Measurements from ENCODE around the gene NF1. TPM values are rescaled to one million over a fixed set of nuclear protein-coding genes. Genes with fewer than 3 reads are reported as not detected.

The NF1 gene
- total RNA-seq, 1 donor from 2014 or later = 53.7 TPM

DNA sequence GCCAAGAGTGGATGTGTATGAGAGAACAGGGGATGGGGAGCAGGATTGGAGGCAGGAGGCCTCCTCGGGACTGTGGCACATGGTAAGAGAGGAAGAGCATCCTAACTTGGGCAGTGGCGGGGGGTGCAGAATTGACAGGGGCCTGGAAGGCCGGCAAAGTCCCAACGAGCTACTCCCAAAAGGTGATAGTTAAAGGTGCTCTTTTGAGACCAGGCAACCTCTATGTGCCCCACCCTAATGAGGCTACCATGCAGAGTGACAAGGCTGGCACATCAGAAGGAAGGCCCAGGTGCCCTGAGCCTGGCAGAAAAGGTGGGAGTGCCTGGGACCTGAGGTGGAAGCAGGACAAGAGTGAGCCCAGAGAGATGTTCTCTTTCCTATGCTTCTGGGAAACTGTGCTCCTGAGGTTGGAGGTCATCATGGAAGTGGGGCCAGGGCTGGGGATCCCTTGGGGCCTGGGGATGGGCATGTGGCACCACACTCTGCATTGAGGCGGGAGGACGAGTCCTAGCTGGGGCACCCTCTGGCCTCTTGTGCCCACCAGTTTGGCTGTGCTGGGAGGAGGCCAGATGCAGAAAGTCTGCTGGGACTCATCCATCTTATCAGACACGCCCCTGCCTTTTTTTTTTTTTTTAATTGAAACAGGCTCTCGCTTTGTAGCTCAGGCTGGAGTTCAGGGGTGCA is 302.6 kb downstream of the NF1 start:
- Mint-ChIP-seq H3K27me3 (ENCODE audit: low read depth, unreplicated experiment) (peaks cover 55% of the 10 kb centered on the region), H3K4me1 (ENCODE audit: low read depth, unreplicated experiment) (no peaks in the 10 kb centered on the region), H3K9me3 (ENCODE audit: unreplicated experiment) (no peaks in the 10 kb centered on the region), H3K27ac (ENCODE audit: unreplicated experiment) (no peak overlapping the region), H3K36me3 (ENCODE audit: low read depth, unreplicated experiment) (peaks cover 1% of the 10 kb centered on the region), H3K4me3 (ENCODE audit: unreplicated experiment) (no peak overlapping the region)
- DNase-seq (ENCODE audit: low read depth) (no peak), FAIRE-seq (no peak)
- Histone ChIP-seq H3K4me2 (ENCODE audit: low read length) (no peak overlapping the region), H3K79me2 (ENCODE audit: insufficient read depth, low read length) (no peaks in the 10 kb centered on the region), H3K9ac (ENCODE audit: low read length) (no peak overlapping the region), H3K27me3 (ENCODE audit: insufficient read depth, low read length) (peaks cover 8% of the 10 kb centered on the region), H3K27ac (ENCODE audit: low read depth, low read length) (no peak overlapping the region), H3K36me3 (ENCODE audit: insufficient read depth, low read length) (no peaks in the 10 kb centered on the region), H3K9me3 (ENCODE audit: insufficient read depth, low read depth, low read length) (no peaks in the 10 kb centered on the region), H2AFZ (ENCODE audit: low read depth, low read length) (no peak overlapping the region), H4K20me1 (ENCODE audit: insufficient read depth, low read length) (no peaks in the 10 kb centered on the region), H3K4me1 (ENCODE audit: insufficient read depth, low read length) (no peaks in the 10 kb centered on the region), H3K4me3 (ENCODE audit: insufficient read depth, low read depth, low read length) (no peak overlapping the region)
- TF ChIP-seq EZH2 (IDR thresholded peaks at IDR 0.05; ENCODE audit: insufficient read depth, low read length) = no peak
- TF ChIP-seq, protein P1, sequence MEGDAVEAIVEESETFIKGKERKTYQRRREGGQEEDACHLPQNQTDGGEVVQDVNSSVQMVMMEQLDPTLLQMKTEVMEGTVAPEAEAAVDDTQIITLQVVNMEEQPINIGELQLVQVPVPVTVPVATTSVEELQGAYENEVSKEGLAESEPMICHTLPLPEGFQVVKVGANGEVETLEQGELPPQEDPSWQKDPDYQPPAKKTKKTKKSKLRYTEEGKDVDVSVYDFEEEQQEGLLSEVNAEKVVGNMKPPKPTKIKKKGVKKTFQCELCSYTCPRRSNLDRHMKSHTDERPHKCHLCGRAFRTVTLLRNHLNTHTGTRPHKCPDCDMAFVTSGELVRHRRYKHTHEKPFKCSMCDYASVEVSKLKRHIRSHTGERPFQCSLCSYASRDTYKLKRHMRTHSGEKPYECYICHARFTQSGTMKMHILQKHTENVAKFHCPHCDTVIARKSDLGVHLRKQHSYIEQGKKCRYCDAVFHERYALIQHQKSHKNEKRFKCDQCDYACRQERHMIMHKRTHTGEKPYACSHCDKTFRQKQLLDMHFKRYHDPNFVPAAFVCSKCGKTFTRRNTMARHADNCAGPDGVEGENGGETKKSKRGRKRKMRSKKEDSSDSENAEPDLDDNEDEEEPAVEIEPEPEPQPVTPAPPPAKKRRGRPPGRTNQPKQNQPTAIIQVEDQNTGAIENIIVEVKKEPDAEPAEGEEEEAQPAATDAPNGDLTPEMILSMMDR (IDR thresholded peaks at IDR 0.05; ENCODE audit: insufficient read depth, low read depth, low read length) = no peak

DNA sequence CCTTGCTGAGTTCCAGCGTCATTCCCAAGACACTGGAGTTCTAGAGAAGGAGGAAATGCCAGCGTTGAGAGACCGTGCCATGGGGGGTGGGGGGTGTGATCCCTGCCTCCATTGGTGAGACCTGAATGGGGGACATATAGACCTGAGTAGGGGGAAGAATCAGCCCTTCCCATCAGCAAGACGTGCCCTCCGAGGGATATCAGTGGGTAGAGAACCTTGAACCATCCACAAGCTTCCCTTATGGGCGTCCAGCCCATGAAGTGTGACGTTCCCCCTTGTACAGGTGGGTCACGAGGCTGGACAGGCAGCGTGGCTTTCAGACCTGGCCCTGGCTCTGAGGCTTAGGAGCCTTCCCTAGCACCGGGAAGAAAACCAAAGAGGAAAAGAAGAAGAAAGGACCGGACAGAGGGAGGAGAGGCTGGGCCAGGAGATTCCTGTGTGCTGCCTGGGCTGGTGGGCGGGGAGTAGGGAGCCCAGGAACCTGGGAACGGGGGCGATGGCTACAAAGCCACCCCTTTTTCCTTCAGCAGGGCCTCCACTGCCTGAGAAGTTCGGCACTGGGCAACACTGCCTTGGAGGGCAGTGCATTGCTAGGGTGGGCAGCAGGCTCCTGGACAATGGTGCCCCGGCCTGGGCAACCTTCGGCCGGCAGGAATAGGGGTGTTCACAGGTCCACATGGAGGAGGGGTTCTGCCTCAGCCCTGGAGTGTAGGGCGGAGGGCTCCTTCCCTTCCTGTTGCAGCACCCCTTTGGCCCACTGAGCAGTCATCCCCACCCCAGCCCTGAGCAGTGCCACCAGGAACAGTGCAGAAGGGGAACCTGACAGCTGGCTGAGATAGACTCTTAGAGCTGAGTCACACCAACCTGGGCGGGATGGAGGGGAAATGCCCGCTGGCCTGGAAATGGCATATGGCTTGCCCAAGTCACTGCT is 303.9 kb downstream of the NF1 start:
- DNase-seq (ENCODE audit: low read depth) (no peak), FAIRE-seq (no peak)
- Histone ChIP-seq H3K27ac (ENCODE audit: low read depth, low read length) (no peak overlapping the region), H3K4me1 (ENCODE audit: insufficient read depth, low read length) (no peaks in the 10 kb centered on the region), H3K9ac (ENCODE audit: low read length) (no peak overlapping the region), H3K4me3 (ENCODE audit: insufficient read depth, low read depth, low read length) (no peak overlapping the region), H4K20me1 (ENCODE audit: insufficient read depth, low read length) (no peaks in the 10 kb centered on the region), H3K4me2 (ENCODE audit: low read length) (no peak overlapping the region), H2AFZ (ENCODE audit: low read depth, low read length) (no peak overlapping the region), H3K27me3 (ENCODE audit: insufficient read depth, low read length) (peaks cover 2% of the 10 kb centered on the region), H3K36me3 (ENCODE audit: insufficient read depth, low read length) (no peaks in the 10 kb centered on the region), H3K79me2 (ENCODE audit: insufficient read depth, low read length) (no peaks in the 10 kb centered on the region), H3K9me3 (ENCODE audit: insufficient read depth, low read depth, low read length) (no peaks in the 10 kb centered on the region)
- H3K27me3 Mint-ChIP-seq (ENCODE audit: low read depth, unreplicated experiment) = peaks cover 42% of the 10 kb centered on the region
- TF ChIP-seq, protein P1 (IDR thresholded peaks at IDR 0.05; ENCODE audit: insufficient read depth, low read depth, low read length) = no peak
- TF ChIP-seq EZH2 (IDR thresholded peaks at IDR 0.05; ENCODE audit: insufficient read depth, low read length) = no peak
- H3K36me3 Mint-ChIP-seq (ENCODE audit: low read depth, unreplicated experiment) = peaks cover 1% of the 10 kb centered on the region
- H3K4me3 Mint-ChIP-seq (ENCODE audit: unreplicated experiment) = no peak overlapping the region
- H3K4me1 Mint-ChIP-seq (ENCODE audit: low read depth, unreplicated experiment) = no peaks in the 10 kb centered on the region
- no peaks in the 10 kb centered on the region for H3K9me3 Mint-ChIP-seq (ENCODE audit: unreplicated experiment)
- H3K27ac Mint-ChIP-seq (ENCODE audit: unreplicated experiment) = no peak overlapping the region

Data from astrocyte (in vitro differentiated cells and primary cell).